ENCODE measurements around the gene DISC1. TPM values are rescaled to one million over a fixed set of nuclear protein-coding genes. Genes with fewer than 3 reads are reported as not detected.

The DISC1 gene
- total and polyA plus RNA-seq, 2 of the 13 experiments (the other 11 are each of a cell fraction or from before 2014, with no cell fraction given): 4.2 to 4.6 TPM

GRCh38 chr1:231653632-231654031 lies 27.0 kb downstream of the DISC1 start (continued):
- TF ChIP-seq, protein P1, sequence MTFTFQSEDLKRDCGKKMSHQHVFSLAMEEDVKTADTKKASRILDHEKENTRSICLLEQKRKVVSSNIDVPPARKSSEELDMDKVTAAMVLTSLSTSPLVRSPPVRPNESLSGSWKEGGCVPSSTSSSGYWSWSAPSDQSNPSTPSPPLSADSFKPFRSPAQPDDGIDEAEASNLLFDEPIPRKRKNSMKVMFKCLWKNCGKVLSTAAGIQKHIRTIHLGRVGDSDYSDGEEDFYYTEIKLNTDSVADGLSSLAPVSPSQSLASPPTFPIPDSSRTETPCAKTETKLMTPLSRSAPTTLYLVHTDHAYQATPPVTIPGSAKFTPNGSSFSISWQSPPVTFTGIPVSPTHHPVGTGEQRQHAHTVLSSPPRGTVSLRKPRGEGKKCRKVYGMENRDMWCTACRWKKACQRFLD (CRISPR knock-in tag; IDR thresholded peaks at IDR 0.05; ENCODE audit: borderline replicate concordance): no peak
- no peak for TF ChIP-seq CENPT (CRISPR knock-in tag; IDR thresholded peaks at IDR 0.05; ENCODE audit: low read depth)
- no peak for TF ChIP-seq PREB (CRISPR knock-in tag; IDR thresholded peaks at IDR 0.05)
- TF ChIP-seq SAFB2 (CRISPR knock-in tag; IDR thresholded peaks at IDR 0.05; ENCODE audit: borderline replicate concordance, low read depth): no peak
- no peak for TF ChIP-seq ZMAT5 (CRISPR knock-in tag; IDR thresholded peaks at IDR 0.05; ENCODE audit: borderline replicate concordance, low read depth)
- no peak for TF ChIP-seq ZSCAN9 (CRISPR knock-in tag; IDR thresholded peaks at IDR 0.05; ENCODE audit: borderline replicate concordance)
- TF ChIP-seq ZNF7 (CRISPR knock-in tag; IDR thresholded peaks at IDR 0.05): no peak

- intact Hi-C loops (cut with micrococcal nuclease; ENCODE audit: unreplicated experiment): no loop called here
Measured at GRCh38 chr1:231656741-231657140, 30.2 kb downstream of the DISC1 start.

More at GRCh38 chr1:231656741-231657140, 30.2 kb downstream of the DISC1 start:
- no peak for ATAC-seq
- CTCF ChIA-PET (ENCODE audit: low intra/inter-chr PET ratio, low total read pairs): no interaction called here
- BruUV-seq (replicated peaks): no TSS peak
- Histone ChIP-seq H3K4me2 (ENCODE audit: low read depth, low read length) (no peak overlapping the region), H3K36me3 (replicated peaks in 1 of 2; ENCODE audit: control insufficient read depth in 1 of 2, insufficient read depth in 2 of 2, low read length in 2 of 2) (no peaks in the 10 kb centered on the region), H3K9ac (ENCODE audit: insufficient read depth, low read depth, low read length) (no peak overlapping the region), H3K27ac (ENCODE audit: extremely low read length, insufficient read depth, low read length) (no peak overlapping the region), H3K79me2 (ENCODE audit: insufficient read depth, low read length) (peaks cover 2% of the 10 kb centered on the region), H4K20me1 (ENCODE audit: insufficient read depth, low read length) (no peaks in the 10 kb centered on the region), H3K27me3 (ENCODE audit: control insufficient read depth in 1 of 2, insufficient read depth in 2 of 2, low read length in 2 of 2) (no peaks in the 10 kb centered on the region), H3K4me3 (replicated peaks in 1 of 3; ENCODE audit: insufficient read depth in 1 of 3, low read depth in 2 of 3, low read length in 3 of 3) (no peak overlapping the region), H3K9me3 (ENCODE audit: low read length) (no peaks in the 10 kb centered on the region), H2AFZ (ENCODE audit: low read length) (no peak overlapping the region), H3K4me1 (ENCODE audit: insufficient read depth, low read length) (peaks cover 41% of the 10 kb centered on the region)
- WGBS (ENCODE audit: low lambda C conversion rate): 66% methylated on average over 1 of the region's 1 CpG
- TF ChIP-seq ZNF331 (CRISPR knock-in tag; IDR thresholded peaks at IDR 0.05): no peak
- no peak for TF ChIP-seq THYN1 (CRISPR knock-in tag; IDR thresholded peaks at IDR 0.05; ENCODE audit: borderline replicate concordance, low read depth)
- TF ChIP-seq SP1 (IDR thresholded peaks at IDR 0.05): no peak
- no peak for TF ChIP-seq SP1 (CRISPR knock-in tag; IDR thresholded peaks at IDR 0.05)
- no peak for TF ChIP-seq GPN1 (CRISPR knock-in tag; IDR thresholded peaks at IDR 0.05; ENCODE audit: borderline replicate concordance)
- TF ChIP-seq ZKSCAN1 (IDR thresholded peaks at IDR 0.05; ENCODE audit: low read length): no peak
- TF ChIP-seq NR2C2 (CRISPR knock-in tag; IDR thresholded peaks at IDR 0.05; ENCODE audit: borderline replicate concordance): no peak
- no peak for TF ChIP-seq E2F2 (CRISPR knock-in tag; IDR thresholded peaks at IDR 0.05; ENCODE audit: borderline replicate concordance)
- no peak for DNase-seq (ENCODE audit: low spot score)
- in situ Hi-C loops (cut with HindIII; ENCODE audit: extremely low pct_ligation_motif_present, low pct_unique_long_range_greater_than_20kb): no loop called here
- POLR2A ChIA-PET: no interaction called here
- FAIRE-seq: no peak
